ENCODE data around the gene SLIT1.

Gene SLIT1

GRCh38 chr10:97200616-97201015 is 14.9 kb upstream of the SLIT1 start:
- DNase-seq (ENCODE audit: low read depth, low spot score): no peak

GRCh38 chr10:97199152-97199551 is 13.4 kb upstream of the SLIT1 start:
- DNase-seq (ENCODE audit: low read depth, low spot score): no peak

- DNase-seq (ENCODE audit: low read depth, low spot score): no peak
Measured at GRCh38 chr10:97197030-97197500, 11.3 kb upstream of the SLIT1 start.

- DNase-seq (ENCODE audit: low read depth, low spot score): no peak
Measured at GRCh38 chr10:97196223-97197029, 10.7 kb upstream of the SLIT1 start.

GRCh38 chr10:97195706-97196222 is 10.0 kb upstream of the SLIT1 start:
- DNase-seq (ENCODE audit: low read depth, low spot score): no peak

- no peak for DNase-seq (ENCODE audit: low read depth, low spot score)
Measured at GRCh38 chr10:97192952-97193435, 7.2 kb upstream of the SLIT1 start.

GRCh38 chr10:97190450-97190849 is 4.7 kb upstream of the SLIT1 start:
- no peak for DNase-seq (ENCODE audit: low read depth, low spot score)

GRCh38 chr10:97188261-97188711 is 2.5 kb upstream of the SLIT1 start:
- DNase-seq (ENCODE audit: low read depth, low spot score): no peak

- no peak for DNase-seq (ENCODE audit: low read depth, low spot score)
Measured at GRCh38 chr10:97186911-97187310, 1.2 kb upstream of the SLIT1 start.

- no peak for DNase-seq (ENCODE audit: low read depth, low spot score)
Measured at GRCh38 chr10:97184971-97185325, 811 bp downstream of the SLIT1 start.

GRCh38 chr10:97183314-97183713 is 2.4 kb downstream of the SLIT1 start:
- DNase-seq (ENCODE audit: low read depth, low spot score): no peak

GRCh38 chr10:97182288-97182990 is 3.3 kb downstream of the SLIT1 start:
- no peak for DNase-seq (ENCODE audit: low read depth, low spot score)

- DNase-seq (ENCODE audit: low read depth, low spot score): no peak
Measured at GRCh38 chr10:97180986-97181385, 4.8 kb downstream of the SLIT1 start.

GRCh38 chr10:97180363-97180755 is 5.4 kb downstream of the SLIT1 start:
- no peak for DNase-seq (ENCODE audit: low read depth, low spot score)

GRCh38 chr10:97179731-97180362 is 5.9 kb downstream of the SLIT1 start:
- DNase-seq (ENCODE audit: low read depth, low spot score): no peak

GRCh38 chr10:97179311-97179710 is 6.4 kb downstream of the SLIT1 start:
- no peak for DNase-seq (ENCODE audit: low read depth, low spot score)

- DNase-seq (ENCODE audit: low read depth, low spot score): no peak
Measured at GRCh38 chr10:97178074-97178473, 7.7 kb downstream of the SLIT1 start.

GRCh38 chr10:97176226-97176625 is 9.5 kb downstream of the SLIT1 start:
- DNase-seq (ENCODE audit: low read depth, low spot score): no peak

GRCh38 chr10:97175586-97175985 is 10.2 kb downstream of the SLIT1 start:
- no peak for DNase-seq (ENCODE audit: low read depth, low spot score)

- DNase-seq (ENCODE audit: low read depth, low spot score): no peak
Measured at GRCh38 chr10:97174941-97175340, 10.8 kb downstream of the SLIT1 start.

- DNase-seq (ENCODE audit: low read depth, low spot score): no peak
Measured at GRCh38 chr10:97174276-97174775, 11.4 kb downstream of the SLIT1 start.

GRCh38 chr10:97173036-97173435 is 12.7 kb downstream of the SLIT1 start:
- no peak for DNase-seq (ENCODE audit: low read depth, low spot score)

Measured in iPS DF 19.7 (cell line).